AG09309 (cell line): ENCODE measurements around the gene CYREN.

Experiments used
- DNase-seq: peaks from one replicate; pipeline ENCODE4 v3.0.0-alpha.2; 2010; ENCODE audit warnings: low read depth
- H3K4me3 ChIP-seq: 2 replicates; pipeline ENCODE4 v1.5.1; 2011; ENCODE audit warnings: mild to moderate bottlenecking, low read depth, low read length, moderate library complexity; ENCODE audit not compliant: control insufficient read depth
- TF ChIP-seq, protein P1 (sequence below): IDR thresholded peaks from 2 replicates; pipeline ENCODE4 v1.5.1; 2011; ENCODE audit warnings: mild to moderate bottlenecking, low read depth, low read length, inconsistent platforms; ENCODE audit not compliant: insufficient read depth, control insufficient read depth; ENCODE audit errors: missing control alignments

Gene CYREN, protein sequence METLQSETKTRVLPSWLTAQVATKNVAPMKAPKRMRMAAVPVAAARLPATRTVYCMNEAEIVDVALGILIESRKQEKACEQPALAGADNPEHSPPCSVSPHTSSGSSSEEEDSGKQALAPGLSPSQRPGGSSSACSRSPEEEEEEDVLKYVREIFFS

DNA sequence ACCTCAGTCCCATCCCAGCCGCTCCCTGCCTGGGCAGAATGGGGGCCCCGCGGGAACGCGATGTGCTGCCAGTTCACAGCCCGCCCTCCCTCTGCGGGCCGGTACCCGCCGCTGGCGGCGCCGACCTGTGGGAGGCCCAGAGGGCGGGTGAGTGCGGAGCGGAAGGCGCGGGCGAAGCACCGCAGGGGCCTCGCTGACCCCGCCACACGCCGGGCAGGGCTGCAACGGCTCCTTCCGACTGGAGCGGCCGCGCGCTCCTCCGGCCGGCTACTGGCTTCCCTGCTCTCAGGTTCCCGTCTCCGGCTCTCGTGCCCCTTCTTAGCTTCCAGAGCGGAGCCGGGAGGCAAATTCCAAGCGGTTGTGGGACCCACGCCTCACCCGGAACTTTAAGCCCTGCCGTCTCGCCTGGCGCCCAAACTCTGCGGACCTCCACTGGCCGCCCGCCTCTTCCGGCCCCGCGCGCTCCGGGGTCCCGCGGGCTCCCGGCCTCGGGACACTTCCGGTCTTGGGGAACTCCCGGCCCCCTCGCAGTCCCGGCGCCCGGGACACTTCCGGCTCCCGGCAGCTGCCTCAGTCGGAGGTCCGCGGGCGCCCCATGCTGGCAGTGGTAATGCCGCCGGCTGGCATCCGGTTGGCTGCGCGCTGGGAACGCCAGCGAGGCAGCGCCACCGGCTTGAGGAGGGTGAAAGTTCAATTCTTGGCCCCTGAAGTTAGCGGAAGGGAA lies at the start of gene CYREN:
Gene CYREN (minus strand): TSS at position 434 of the 724 bp plus-strand sequence. CDS start 1,785 bp downstream, outside the sequence.
- peak within 1 kb of the TSS; percentile 85 for H3K4me3 ChIP-seq
- TF ChIP-seq, protein P1, sequence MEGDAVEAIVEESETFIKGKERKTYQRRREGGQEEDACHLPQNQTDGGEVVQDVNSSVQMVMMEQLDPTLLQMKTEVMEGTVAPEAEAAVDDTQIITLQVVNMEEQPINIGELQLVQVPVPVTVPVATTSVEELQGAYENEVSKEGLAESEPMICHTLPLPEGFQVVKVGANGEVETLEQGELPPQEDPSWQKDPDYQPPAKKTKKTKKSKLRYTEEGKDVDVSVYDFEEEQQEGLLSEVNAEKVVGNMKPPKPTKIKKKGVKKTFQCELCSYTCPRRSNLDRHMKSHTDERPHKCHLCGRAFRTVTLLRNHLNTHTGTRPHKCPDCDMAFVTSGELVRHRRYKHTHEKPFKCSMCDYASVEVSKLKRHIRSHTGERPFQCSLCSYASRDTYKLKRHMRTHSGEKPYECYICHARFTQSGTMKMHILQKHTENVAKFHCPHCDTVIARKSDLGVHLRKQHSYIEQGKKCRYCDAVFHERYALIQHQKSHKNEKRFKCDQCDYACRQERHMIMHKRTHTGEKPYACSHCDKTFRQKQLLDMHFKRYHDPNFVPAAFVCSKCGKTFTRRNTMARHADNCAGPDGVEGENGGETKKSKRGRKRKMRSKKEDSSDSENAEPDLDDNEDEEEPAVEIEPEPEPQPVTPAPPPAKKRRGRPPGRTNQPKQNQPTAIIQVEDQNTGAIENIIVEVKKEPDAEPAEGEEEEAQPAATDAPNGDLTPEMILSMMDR, result peak; percentile 62
- DNase-seq, result peak; percentile 59

DNA sequence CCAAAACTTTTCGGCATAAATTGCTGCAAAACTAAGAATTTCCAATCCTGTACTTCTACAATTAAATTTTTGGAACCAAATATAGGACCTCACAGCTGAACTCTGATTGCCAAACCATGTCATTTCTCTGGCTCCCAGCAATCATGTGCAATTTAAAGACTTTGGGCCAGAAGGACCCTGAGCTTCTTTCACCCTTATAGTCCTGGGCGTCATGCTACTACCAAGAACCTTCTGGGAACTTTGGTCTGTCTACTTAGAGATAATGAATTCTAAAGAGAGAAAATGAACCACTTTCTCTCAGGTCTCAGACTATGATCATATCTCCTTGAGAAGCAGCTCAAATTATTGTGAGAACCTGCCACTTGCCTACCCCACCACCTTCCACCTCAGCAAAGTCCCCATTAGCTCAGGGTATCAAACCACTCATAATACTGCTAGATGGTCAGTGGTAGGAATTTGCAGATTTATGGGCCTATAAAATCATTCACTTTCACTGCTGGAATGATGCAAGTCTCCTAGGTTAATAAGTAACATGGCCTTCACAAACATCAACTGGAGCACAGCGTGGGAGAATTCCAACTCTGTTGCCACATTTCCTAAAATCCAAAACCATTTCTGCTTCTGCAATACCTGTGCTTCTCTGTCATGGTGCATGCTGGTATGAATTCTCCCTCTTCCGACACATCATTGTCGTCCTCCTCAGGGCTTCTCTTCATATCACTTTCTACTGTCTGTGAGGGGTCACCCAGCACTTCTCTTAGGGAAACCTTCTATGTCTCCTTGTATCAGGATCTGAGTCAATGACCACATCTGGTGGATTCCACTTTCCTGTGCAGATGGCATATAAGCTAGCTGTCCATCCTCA lies 47.4 kb upstream of the CYREN start:
- H3K4me3 ChIP-seq, result no peak overlapping the region
- no peak for DNase-seq
- TF ChIP-seq, protein P1, result no peak

DNA sequence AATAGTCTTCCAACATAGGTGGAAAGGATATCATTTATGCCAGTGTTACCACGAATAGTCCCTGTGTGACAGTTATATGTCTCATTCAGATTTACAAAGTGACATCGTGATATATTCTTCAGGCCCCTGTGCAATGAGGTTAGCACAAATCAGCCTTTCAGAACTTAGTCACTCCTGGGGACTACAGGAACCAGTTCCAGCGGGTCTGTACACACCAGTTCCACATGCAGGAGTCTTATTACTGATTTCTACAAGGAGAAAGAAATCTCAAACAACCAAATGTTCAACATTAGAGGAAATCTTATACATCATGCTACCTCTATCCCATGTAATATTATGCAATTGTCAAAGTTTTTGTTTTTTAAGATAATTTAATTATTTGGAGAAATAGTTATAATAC lies 45.2 kb upstream of the CYREN start:
- no peak overlapping the region for H3K4me3 ChIP-seq
- TF ChIP-seq, protein P1, result no peak
- DNase-seq, result no peak

DNA sequence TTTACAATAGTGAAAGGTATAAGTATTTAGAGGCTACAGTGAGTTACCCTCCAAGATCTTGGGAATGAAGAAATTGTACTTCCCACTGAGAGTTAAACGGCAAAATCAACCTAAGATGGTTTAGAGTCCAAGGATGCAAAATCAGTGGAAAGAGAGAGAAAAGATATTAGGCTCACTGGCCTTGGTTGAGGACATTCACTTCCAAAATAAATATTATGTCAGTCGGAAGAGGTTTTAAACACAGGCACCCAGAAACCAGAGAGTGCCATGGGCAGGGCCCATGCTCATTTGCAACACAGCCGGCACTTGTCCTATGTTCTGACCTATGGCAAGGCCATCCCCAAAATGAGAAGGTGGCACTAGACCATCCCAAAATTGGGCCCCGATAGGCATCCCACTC lies 44.7 kb upstream of the CYREN start:
- H3K4me3 ChIP-seq, result no peak overlapping the region
- TF ChIP-seq, protein P1, result no peak
- DNase-seq, result no peak

DNA sequence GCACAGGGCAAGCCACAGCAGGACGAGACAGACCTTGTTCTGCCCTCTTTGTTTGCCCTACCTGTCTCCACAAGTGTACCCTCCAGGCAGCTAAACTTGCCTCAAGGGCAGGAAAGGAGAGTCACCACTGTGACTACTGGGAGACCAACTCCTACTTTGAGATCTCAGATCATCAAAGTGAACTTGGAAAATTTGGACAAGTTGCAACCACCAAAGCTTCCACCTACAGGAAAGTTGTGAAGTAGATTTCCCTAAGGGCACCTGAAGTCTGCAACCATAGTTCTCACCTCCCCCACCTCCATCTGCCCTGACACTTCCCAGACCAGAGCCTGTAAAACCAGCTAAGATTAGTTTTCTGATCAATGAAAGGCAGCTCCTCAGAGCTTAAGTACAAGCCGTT lies 43.3 kb upstream of the CYREN start:
- DNase-seq, result no peak
- no peak overlapping the region for H3K4me3 ChIP-seq
- TF ChIP-seq, protein P1, result no peak

DNA sequence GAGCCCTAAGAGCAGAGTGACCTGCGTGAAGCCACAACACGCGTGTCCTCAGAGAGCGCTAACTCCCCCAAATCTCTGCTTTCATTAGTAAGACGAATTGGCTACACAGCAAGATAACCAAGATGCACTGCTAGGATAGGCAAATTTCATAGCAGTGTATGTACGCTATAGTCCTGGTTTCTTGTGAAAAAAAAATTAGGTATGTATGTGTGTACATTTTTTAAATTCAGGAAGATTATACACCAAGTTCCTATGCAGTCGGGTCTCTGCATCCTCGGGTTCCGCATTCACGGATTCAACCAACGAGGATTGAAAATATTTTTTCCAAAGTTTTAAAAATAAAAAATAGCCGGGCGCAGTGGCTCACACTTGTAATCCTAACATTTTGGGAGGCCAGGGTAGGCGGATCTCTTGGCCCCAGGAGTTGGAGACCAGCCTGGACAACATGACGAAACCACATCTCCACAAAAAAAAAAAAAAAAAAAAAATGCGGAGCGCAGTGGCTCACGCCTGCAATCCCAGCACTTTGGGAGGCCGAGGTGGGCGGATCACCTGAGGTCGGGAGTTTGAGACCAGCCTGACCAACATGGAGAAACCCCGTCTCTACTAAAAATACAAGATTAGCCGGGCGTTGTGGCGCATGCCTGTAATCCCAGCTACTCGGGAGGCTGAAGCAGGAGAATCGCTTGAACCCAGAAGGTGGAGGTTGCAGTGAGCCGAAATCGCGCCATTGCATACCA lies 41.6 kb upstream of the CYREN start:
- peak; percentile 24 for DNase-seq
- H3K4me3 ChIP-seq, result peak overlapping the region; percentile 90
